GM04504 (cell line): Measurements from ENCODE around the gene CCL17.
"Not testable (repeated sequence)": the region's sequence is repeated elsewhere in the genome, so short reads cannot be mapped to it uniquely, and the experiment has no call there.

ENCODE experiments used
- DNase-seq: peaks from one replicate; pipeline ENCODE4 v3.0.0-alpha.2; 2012; ENCODE audit warnings: low read depth

The CCL17 gene

DNA sequence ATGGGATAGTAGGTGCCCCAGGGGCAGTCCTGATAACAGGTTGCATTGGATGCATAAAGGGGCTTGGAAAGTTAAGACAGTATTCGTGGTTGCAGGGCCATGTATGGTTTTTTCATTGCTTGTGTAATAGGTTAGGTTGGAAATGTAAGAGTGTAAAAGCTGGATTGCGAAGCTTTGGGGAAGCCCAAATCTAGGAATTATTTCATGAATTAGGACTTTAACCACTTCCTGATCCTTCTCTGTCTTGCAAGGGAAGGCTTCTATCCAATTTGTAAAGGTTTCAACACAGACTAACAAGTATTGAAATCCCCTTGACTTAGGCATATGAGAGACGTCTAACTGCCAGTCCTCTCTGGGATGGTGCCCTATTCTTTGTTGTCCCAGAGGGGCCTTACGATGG is 7.8 kb upstream of the CCL17 start:
- no peak for DNase-seq

DNA sequence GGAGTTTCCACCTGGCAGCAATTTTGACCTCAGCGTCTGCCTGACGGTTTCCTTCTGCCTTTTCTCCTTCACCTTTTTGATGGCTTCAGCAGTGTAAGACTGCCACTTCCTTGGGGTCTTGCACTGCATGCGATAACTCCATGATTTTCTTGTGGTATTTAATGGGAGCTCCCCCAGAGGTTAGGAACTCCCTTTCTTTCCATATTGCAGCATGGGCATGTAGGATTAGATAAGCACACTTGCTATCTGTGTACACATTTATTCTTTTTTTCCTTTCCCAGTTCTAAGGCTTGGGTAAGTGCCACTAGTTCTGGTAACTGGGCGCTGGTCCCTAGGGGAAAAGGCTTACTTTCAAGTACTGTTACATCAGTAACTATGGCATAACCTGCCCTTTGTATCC is 7.1 kb upstream of the CCL17 start:
- not testable (repeated sequence) for DNase-seq

DNA sequence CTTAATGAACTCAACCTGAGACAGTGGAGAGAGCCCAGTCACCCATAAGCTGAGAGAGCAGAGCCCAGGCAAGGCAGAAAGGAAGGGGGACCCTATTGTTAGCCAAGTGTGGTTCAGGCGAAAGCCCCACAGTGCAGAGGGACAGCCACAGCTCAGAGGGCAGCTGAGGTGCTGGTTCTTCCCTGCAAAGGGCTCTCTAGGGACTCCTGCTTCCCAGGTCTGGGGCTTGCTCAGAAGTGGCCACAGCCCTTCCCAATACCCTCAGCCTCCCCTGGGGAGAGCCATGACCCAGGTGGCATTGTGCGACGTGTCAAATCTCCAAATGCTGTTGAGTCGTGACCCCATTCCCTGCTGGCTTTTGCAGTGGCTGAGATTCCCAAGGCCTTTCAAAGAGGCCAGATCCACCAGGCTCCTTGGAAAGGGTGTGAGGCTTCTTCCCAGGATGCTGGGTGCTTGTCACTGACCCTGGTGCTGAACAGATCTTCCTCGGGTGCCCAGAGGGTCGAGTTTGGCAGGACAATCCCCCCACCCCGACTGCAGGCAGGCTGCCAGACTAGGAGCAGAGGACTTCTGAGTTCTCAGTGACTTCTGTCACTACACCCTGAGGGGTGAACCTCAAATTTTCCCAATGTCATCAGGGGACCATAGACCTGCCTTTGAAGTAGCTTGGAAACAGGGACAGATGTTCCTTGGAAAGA is 2.5 kb upstream of the CCL17 start:
- DNase-seq = no peak

DNA sequence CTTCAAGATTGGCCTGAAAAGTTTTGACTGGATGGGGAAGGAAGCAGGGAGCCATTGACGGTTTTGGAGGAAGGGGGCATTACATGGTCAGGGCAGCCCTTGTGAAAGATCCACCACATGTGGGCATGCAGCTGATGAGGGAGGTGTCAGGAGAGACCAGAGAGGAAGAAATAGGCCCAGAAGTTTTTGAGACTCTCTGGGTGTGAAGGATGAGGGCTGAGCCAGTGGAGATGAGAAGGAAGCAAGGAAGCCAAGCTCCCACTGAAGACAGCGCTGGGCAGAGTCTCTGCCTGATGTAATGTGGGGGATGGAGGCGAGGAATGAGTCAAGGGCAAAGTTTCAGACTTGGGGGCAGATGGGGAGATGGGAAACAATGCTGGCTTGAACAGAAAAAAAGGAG is 530 bp downstream of the CCL17 start:
- no peak for DNase-seq

- DNase-seq = no peak
These were observed 2.3 kb downstream of the CCL17 start for GRCh38 chr16:57406881-57407280.

DNA sequence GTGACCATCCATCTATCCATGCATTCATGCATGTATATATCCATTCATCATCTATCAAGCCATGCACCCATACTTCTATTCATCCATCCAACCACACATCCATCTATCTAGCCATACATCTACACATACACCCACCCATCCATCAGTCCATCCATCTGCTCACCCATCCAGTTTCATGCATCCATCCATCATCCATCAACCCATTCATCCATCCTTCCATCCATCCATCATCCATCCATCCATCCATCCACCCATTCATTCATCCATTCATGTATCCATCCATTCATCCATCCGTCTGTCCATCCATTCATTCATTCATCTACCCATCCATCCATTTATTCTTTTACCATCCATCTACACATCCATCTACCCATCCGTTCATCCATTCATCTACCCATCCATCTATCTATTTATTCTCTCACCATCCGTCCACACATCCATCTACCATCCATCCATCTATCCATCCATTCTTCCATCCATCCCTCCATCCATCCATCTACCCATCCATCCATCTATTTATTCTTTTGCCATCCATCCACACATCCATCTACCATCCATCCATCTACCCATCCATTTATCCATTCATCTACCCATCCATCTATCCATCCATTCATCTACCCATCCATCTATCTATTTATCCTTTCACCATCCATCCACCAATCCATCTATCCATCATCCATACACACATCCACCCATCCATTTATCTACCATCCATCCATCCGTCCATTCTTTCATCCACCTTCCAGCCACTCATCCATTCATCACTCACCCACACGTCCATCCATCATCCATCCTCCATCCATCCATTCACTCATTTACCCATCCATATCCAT is 3.2 kb downstream of the CCL17 start:
- no peak for DNase-seq

DNA sequence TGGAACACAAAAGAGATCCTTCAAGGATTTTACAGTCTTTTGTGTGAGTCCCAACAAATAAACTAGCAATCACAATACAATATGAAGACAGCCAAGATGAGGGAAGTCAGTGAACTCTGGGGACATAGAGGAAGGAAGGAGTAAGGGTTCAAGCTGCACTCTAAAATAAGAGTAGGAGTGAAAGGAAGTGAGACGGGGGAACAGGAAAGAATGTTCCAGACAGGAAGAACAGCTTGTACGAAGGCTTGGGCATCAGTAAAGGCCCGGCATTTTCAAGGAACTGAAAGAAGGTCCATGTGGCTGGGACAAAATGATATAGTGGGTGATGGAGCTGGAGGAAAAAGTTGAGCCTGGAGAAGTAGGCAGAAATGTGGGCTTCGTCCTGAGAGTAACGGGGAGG is 4.5 kb downstream of the CCL17 start:
- no peak for DNase-seq

GRCh38 chr16:57409870-57410587 is 5.5 kb downstream of the CCL17 start:
- no peak for DNase-seq

DNA sequence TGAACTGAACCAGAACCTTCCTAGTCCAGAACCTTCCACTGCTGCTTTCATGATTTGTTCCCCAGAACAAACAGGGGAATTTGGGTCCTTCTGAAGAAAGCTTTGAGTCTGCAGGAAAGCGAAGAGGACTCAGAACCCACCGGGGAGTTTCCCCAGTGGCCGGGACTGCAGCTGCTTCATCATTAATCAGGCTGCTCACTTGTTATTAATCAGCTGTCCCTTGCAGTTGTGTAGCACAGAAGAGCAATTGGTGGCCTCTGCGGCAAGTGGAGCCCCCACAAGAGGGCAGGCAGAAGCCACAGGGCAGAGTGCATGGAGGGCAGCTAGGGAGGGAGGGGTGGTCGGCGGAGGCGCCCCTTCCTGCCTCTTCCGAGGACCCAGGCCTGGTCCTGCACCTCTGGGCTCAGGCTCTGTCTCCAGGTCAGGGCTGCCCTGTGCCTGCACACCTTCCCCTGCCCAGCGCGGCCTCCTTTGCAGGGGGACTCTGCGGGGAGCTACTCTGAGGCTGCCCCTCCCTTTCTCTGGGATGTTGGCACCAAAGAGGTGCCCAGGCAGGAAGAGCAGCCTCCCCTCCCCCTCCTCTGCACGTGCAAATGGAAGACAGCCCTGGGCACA is 6.9 kb downstream of the CCL17 start:
- DNase-seq = no peak

GRCh38 chr16:57412584-57412983 is 8.0 kb downstream of the CCL17 start:
- DNase-seq = no peak

DNA sequence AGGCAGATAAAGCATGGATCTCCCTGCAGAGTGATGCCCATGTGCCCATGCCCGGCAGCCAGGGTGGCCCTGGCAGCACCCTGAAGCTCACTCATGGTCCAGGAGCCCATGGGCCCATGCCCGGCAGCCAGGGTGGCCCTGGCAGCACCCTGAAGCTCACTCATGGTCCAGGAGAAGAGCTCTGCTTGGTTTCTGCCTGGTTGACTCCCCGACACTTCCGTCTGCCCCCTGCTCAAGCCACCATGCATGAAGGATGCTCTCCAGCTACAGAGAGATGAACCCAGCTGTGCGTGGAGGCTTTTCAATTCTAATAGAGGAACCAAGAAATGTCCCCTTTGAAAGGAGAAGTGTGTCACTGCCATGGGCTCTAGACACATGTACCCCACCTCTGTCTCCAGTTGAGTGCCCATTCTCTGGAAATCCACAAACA is 8.7 kb downstream of the CCL17 start:
- no peak for DNase-seq

GRCh38 chr16:57413733-57414132 is 9.2 kb downstream of the CCL17 start:
- DNase-seq = no peak

GRCh38 chr16:57416084-57416483 is 11.5 kb downstream of the CCL17 start:
- no peak for DNase-seq

GRCh38 chr16:57419506-57419905 is 14.9 kb downstream of the CCL17 start:
- no peak for DNase-seq

- peak; percentile 17 for DNase-seq
These were observed 17.7 kb downstream of the CCL17 start for GRCh38 chr16:57422026-57422944.

- DNase-seq = no peak
These were observed 18.6 kb downstream of the CCL17 start for GRCh38 chr16:57423152-57423551.

- no peak for DNase-seq
These were observed 20.0 kb downstream of the CCL17 start for GRCh38 chr16:57424583-57424982.

DNA sequence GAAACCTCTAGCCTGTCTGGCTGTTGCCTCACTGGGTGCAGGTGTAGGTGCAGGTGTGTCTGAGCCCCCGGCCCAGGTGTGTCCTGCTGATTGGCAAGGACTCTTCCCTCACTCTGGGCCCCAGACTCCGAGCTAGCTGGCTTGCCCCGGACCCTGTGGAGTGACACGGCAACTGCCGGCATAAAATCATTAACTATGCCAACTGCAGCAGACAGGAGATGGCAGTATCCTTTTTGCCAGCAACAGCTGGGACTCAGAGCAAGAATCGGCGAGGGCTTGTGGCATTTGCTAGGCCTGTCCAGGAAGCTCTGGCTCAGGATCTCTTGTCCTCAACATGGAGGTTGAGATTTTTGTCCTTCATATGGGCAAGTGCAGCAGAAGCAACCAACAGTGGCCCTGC is 21.8 kb downstream of the CCL17 start:
- DNase-seq = no peak

DNA sequence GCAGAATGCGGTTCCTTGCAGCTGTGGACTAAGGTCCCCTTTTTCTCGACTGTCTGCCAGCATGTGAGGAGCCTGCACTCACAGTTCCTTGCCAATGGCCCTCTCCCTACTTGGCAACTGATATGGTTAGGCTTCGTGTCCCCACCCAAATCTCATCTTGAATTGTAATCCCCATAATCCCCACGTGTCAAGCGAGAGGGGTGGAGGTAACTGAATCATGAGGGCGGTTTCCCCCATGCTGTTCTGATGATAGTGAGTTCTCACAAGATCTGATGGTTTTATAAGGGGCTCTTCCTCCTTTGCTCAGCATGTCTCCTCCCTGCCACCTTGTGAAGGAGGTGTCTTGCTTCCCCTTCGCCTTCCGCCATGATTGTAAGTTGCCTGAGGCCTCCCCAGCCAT is 22.7 kb downstream of the CCL17 start:
- no peak for DNase-seq

- DNase-seq = no peak
These were observed 23.3 kb downstream of the CCL17 start for GRCh38 chr16:57427824-57428223.

DNA sequence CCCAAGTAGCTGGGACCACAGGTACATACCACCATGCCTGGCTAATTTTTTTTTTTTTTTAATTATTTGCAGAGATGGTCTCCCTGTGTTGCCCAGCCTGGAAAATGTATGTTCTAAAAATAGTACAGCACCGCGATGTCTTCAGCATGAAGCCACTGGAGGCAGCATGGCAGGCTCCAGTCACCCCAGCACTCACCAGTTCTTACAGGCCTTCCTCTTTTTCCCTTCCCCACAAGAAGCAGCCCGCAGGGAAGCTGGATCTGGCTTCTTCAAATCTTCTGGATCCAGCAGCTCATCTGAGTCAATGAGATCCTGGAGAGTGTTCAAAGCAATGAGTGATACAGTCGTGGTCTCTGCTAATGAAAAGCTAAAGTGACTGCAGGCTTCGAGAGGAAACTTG is 26.4 kb downstream of the CCL17 start:
- no peak for DNase-seq
